Mesenchymal stem cell (in vitro differentiated cells and primary cell): ENCODE results near the gene ZNF655.

Experiments used
- DNase-seq: peaks from one replicate; pipeline ENCODE4 v3.0.0-alpha.2; 2013
- H2AFZ ChIP-seq: one replicate; pipeline ENCODE4 v1.6.1; 2013; ENCODE audit warnings: low read depth, mild to moderate bottlenecking, control low read depth, inconsistent platforms, low read length, moderate library complexity
- H2AK5ac ChIP-seq: 2 replicates; pipeline ENCODE4 v1.6.1; 2013; ENCODE audit warnings: low read length, moderate library complexity, mild to moderate bottlenecking, inconsistent platforms; ENCODE audit not compliant: severe bottlenecking
- H2BK120ac ChIP-seq: one replicate; pipeline ENCODE4 v1.6.1; 2013; ENCODE audit warnings: low read depth, mild to moderate bottlenecking, inconsistent platforms, low read length, moderate library complexity
- H2BK12ac ChIP-seq, 2 experiments: one replicate each; pipeline ENCODE4 v1.6.1; 2013; ENCODE audit warnings: inconsistent platforms in 2 of 2, low read length in 2 of 2, mild to moderate bottlenecking in 2 of 2, moderate library complexity in 2 of 2, control low read depth in 1 of 2
- H2BK15ac ChIP-seq: one replicate; pipeline ENCODE4 v1.6.1; 2013; ENCODE audit warnings: mild to moderate bottlenecking, low read depth, inconsistent platforms; ENCODE audit not compliant: poor library complexity, severe bottlenecking
- H2BK5ac ChIP-seq: 2 replicates; pipeline ENCODE4 v1.6.1; 2013; ENCODE audit warnings: low read depth, mild to moderate bottlenecking, low read length, control low read depth, inconsistent platforms; ENCODE audit not compliant: poor library complexity, severe bottlenecking
- H3K14ac ChIP-seq, 2 experiments: one replicate each; pipeline ENCODE4 v1.6.1; 2013; ENCODE audit warnings: inconsistent platforms in 2 of 2, low read length in 2 of 2, control low read depth in 1 of 2, mild to moderate bottlenecking in 1 of 2, moderate library complexity in 1 of 2
- H3K18ac ChIP-seq, 2 experiments: one replicate each; pipeline ENCODE4 v1.6.1; 2013; ENCODE audit warnings: inconsistent platforms in 2 of 2, low read length in 2 of 2, control low read depth in 1 of 2, low read depth in 1 of 2, mild to moderate bottlenecking in 1 of 2
- H3K23ac ChIP-seq, 2 experiments: one replicate each; pipeline ENCODE4 v1.6.1; 2013; ENCODE audit warnings: inconsistent platforms in 2 of 2, low read length in 2 of 2, mild to moderate bottlenecking in 2 of 2, moderate library complexity in 2 of 2, control low read depth in 1 of 2
- H3K27ac ChIP-seq: 2 replicates; pipeline ENCODE4 v1.5.1; 2013; ENCODE audit warnings: mild to moderate bottlenecking, moderate library complexity, low read length, control low read depth, inconsistent platforms; ENCODE audit not compliant: poor library complexity, severe bottlenecking
- H3K27me3 ChIP-seq, 2 experiments: 2 replicates each; pipeline versions ENCODE4 v1.6.1 to v1.7.0; 2013; ENCODE audit warnings: low read length in 2 of 2, mild to moderate bottlenecking in 2 of 2, moderate library complexity in 2 of 2, control low read depth in 1 of 2, inconsistent platforms in 1 of 2; ENCODE audit not compliant: control insufficient read depth in 1 of 2, insufficient read depth in 1 of 2
- H3K36me3 ChIP-seq, 2 experiments: 2 replicates each; pipeline versions ENCODE4 v1.6.1 to v1.7.0; 2013; ENCODE audit warnings: low read length in 2 of 2, control low read depth in 1 of 2, inconsistent platforms in 1 of 2, low read depth in 1 of 2, mild to moderate bottlenecking in 1 of 2; ENCODE audit not compliant: insufficient read depth in 2 of 2, control insufficient read depth in 1 of 2
- H3K4ac ChIP-seq, 2 experiments: one replicate each; pipeline ENCODE4 v1.6.1; 2013; ENCODE audit warnings: inconsistent platforms in 2 of 2, low read length in 2 of 2, mild to moderate bottlenecking in 2 of 2, moderate library complexity in 2 of 2, control low read depth in 1 of 2, low read depth in 1 of 2
- H3K4me1 ChIP-seq: 2 replicates; pipeline ENCODE4 v1.6.1; 2013; ENCODE audit warnings: low read depth, low read length, control low read depth; ENCODE audit not compliant: control insufficient read depth, insufficient read depth
- H3K4me2 ChIP-seq: 2 replicates; pipeline ENCODE4 v1.6.1; 2013; ENCODE audit warnings: low read length, mild to moderate bottlenecking, inconsistent platforms; ENCODE audit not compliant: poor library complexity, severe bottlenecking
- H3K4me3 ChIP-seq, 2 experiments: 2 replicates each; pipeline versions ENCODE4 v1.5.1 to v1.7.0; 2013; ENCODE audit warnings: low read length in 2 of 2, mild to moderate bottlenecking in 2 of 2, control low read depth in 1 of 2, low read depth in 1 of 2; ENCODE audit not compliant: insufficient read depth in 1 of 2
- H3K79me1 ChIP-seq: replicated peaks from 2 replicates; pipeline ENCODE4 v1.6.1; 2013; ENCODE audit warnings: mild to moderate bottlenecking, control low read depth, low read length, inconsistent platforms; ENCODE audit not compliant: poor library complexity, severe bottlenecking
- H3K9ac ChIP-seq: 2 replicates; pipeline ENCODE4 v1.7.0; 2013; ENCODE audit warnings: mild to moderate bottlenecking, low read length, moderate library complexity
- H3K9me3 ChIP-seq: 2 replicates; pipeline ENCODE4 v1.7.0; 2013; ENCODE audit warnings: mild to moderate bottlenecking, low read length; ENCODE audit not compliant: control insufficient read depth
- H4K8ac ChIP-seq: one replicate; pipeline ENCODE4 v1.6.1; 2013; ENCODE audit warnings: inconsistent platforms, mild to moderate bottlenecking, low read length, moderate library complexity
- H4K91ac ChIP-seq: one replicate; pipeline ENCODE4 v1.6.1; 2013; ENCODE audit warnings: mild to moderate bottlenecking, low read length, inconsistent platforms
- WGBS: methylation state at CpG from one replicate; pipeline ENCODE4 v1.1.7; 2013; ENCODE audit warnings: mixed read lengths; 5-methylcytosine and 5-hydroxymethylcytosine counted together

The ZNF655 gene

DNA sequence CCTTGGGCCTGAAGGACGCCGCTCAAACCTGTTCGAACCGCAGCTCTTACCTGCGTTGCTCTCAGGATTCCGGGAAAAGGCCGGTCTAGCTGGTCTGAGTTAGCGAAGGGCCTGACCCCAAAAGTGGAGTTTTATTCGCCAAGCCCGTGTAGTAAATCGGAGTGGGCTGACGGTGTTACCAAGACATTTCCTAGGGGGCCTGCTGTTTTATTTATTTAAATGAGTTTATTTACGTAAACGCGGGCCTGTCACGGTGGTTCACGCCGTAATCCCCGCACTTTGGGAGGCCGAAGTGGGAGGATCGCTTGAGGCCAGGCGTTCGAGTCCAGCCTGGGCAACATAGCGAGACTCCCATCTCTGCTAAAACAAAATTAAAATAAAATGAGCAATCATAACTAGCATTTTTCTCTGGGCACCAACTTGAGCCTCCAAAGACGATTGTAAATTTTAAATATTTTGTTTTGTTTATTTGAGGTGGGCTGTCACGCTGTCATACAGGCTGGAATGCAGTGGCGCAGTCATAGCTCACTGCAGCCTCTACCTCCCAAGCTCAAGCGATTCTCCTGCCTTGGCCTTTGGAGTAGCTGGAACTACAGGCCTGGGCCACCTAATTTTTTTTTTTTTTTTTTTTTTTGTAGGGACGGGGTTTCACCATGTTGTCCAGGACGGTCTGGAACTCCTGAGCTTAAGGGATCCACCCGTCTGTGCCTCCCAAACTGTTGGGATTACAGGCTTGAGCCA is 903 bp downstream of the ZNF655 start:
- Histone ChIP-seq H2BK5ac (peak overlapping the region; percentile 34), H3K18ac (peak overlapping the region; percentile 49 to 98), H3K9me3 (no peaks in the 10 kb centered on the region), H3K9ac (peak overlapping the region; percentile 100), H3K4ac (peak overlapping the region; percentile 94 to 98), H2BK12ac (peak overlapping the region in 1 of 2 experiments; percentile 12), H3K36me3 (peaks cover 11 to 60% of the 10 kb centered on the region in 2 experiments), H3K4me3 (peak overlapping the region; percentile 74 to 98), H2BK15ac (no peak overlapping the region), H2AFZ (peak overlapping the region; percentile 46), H4K8ac (peak overlapping the region; percentile 55), H2AK5ac (peak overlapping the region; percentile 8), H3K14ac (peak overlapping the region in 1 of 2 experiments; percentile 97), H3K23ac (peak overlapping the region in 1 of 2 experiments; percentile 46), H4K91ac (peak overlapping the region; percentile 65), H3K27ac (peak overlapping the region; percentile 99), H3K4me1 (peaks cover 13% of the 10 kb centered on the region), H3K79me1 (peaks cover 4% of the 10 kb centered on the region), H2BK120ac (no peak overlapping the region), H3K27me3 (no peaks in the 10 kb centered on the region), H3K4me2 (peak overlapping the region; percentile 54)
- 18% methylated on average over 30 of the region's 31 CpGs for WGBS
- DNase-seq = peak; percentile 66

DNA sequence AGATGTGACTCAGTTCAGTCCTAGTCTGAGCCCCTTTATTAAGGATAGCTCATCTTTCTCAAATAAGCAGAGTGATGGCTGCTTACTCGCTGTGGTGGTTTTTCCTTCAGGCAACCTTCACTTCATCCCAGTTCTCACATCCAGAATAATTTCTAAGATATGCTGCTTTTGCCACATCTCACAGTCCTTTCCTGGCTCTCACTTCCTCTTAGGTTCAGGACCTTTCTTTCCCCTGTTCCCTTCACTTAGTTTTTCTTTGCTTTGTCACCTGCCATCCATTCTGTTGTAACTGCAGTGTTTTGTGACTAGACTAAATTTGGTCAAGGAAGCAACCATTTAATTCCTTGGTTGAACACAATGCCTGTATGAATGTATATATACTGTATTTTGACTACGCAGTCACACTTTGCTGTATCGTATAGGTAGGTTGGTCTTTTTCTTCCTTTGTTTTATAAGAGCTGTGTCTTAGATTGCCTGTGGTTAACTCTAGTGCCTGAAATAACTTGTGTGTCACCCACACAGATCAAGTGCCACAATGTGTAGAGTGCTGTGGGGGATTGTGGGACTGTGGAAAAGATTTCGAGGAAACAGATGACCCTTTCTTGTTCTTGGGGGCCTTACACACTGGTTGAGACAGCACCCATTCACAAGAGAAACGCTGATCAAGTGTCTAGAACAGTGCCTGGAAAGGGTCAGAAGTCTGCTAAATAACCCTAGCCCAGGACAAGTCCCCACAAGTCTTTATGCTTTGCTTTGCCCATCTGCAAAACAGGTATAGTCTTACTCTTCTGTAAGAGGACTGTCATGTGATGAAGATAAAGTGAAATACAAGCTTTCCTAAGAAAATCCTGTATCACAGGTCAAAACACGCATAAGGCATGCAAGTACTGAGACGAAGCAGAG is 2.6 kb downstream of the ZNF655 start:
- Histone ChIP-seq H3K4me3 (peak overlapping the region in 1 of 2 experiments; percentile 98), H3K9me3 (no peaks in the 10 kb centered on the region), H2AK5ac (peak overlapping the region; percentile 70), H2BK120ac (no peak overlapping the region), H3K9ac (peak overlapping the region; percentile 100), H2BK12ac (no peak overlapping the region), H3K27ac (peak overlapping the region; percentile 96), H3K14ac (no peak overlapping the region), H2BK15ac (peak overlapping the region; percentile 34), H3K4me1 (peaks cover 15% of the 10 kb centered on the region), H4K91ac (no peak overlapping the region), H4K8ac (no peak overlapping the region), H3K36me3 (peaks cover 14 to 62% of the 10 kb centered on the region in 2 experiments), H3K4ac (no peak overlapping the region), H3K18ac (no peak overlapping the region), H3K4me2 (no peak overlapping the region), H2BK5ac (no peak overlapping the region), H3K79me1 (peaks cover 1% of the 10 kb centered on the region), H3K23ac (no peak overlapping the region), H2AFZ (no peak overlapping the region), H3K27me3 (no peaks in the 10 kb centered on the region)
- DNase-seq = no peak
- 99% methylated on average over 6 of the region's 7 CpGs for WGBS

DNA sequence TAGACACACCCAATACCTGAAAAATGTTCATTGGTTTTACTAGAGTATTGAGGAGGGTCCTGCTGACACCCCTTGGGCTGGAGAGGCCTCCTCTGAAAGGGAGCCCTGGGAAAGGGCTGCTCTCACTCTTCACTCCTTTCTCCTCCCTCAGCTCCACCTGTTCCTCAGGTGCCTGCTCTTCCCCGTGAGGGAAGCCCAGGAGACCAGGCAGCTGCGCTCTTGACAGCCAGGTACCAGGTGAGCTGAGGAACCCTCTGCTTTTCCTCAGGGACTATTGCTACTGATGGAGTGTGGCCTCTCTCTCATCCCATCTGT is 3.3 kb downstream of the ZNF655 start:
- Histone ChIP-seq H3K4ac (peak overlapping the region in 1 of 2 experiments; percentile 42), H3K4me1 (peaks cover 15% of the 10 kb centered on the region), H2AFZ (no peak overlapping the region), H2BK15ac (no peak overlapping the region), H2AK5ac (peak overlapping the region; percentile 70), H2BK120ac (no peak overlapping the region), H2BK5ac (no peak overlapping the region), H3K4me2 (no peak overlapping the region), H3K27ac (peak overlapping the region; percentile 96), H3K79me1 (peaks cover 3% of the 10 kb centered on the region), H3K9ac (peak overlapping the region; percentile 100), H3K27me3 (no peaks in the 10 kb centered on the region), H4K91ac (no peak overlapping the region), H2BK12ac (no peak overlapping the region), H3K9me3 (no peaks in the 10 kb centered on the region), H3K14ac (peak overlapping the region in 1 of 2 experiments; percentile 67), H3K36me3 (peaks cover 17 to 64% of the 10 kb centered on the region in 2 experiments), H3K18ac (no peak overlapping the region), H3K23ac (no peak overlapping the region), H3K4me3 (no peak overlapping the region), H4K8ac (no peak overlapping the region)
- 100% methylated on average over 2 of the region's 2 CpGs for WGBS
- DNase-seq = no peak
